Activated CD4-positive, alpha-beta T cell treated with anti-CD3 and anti-CD28 coated beads for 36 hours (primary cell): ENCODE results near the gene AP1S1. TPM values are rescaled to one million over a fixed set of nuclear protein-coding genes. Genes with fewer than 3 reads are reported as not detected.
"Not testable (repeated sequence)": the region's sequence is repeated elsewhere in the genome, so short reads cannot be mapped to it uniquely, and the experiment has no call there.

Experiments
- ATAC-seq: fragments of 200-7000 bp; cut with Tn5 transposase; one replicate; pipeline ENCODE4 v1.10.0; 2021; ENCODE audit warnings: mild to moderate bottlenecking, moderate library complexity
- CTCF ChIA-PET: fragments of 350-600 bp; sonication (Branson Sonifier 250); formaldehyde crosslinking; loops from one replicate; lab custom pipeline; 2021; ENCODE audit warnings: antibody characterized with exemption; lab: Charles Lee
- POLR2A ChIA-PET: fragments of 350-600 bp; sonication (Branson Sonifier 250); formaldehyde crosslinking; loops from one replicate; lab custom pipeline; 2021; ENCODE audit warnings: antibody characterized with exemption, inconsistent platforms; lab: Charles Lee
- DNase-seq: peaks from one replicate; pipeline ENCODE4 v3.0.0-alpha.2; 2020
- H3K27ac Mint-ChIP-seq: one replicate; pipeline ENCODE4 v1.8.0; 2021; ENCODE audit warnings: mixed read lengths
- H3K27me3 Mint-ChIP-seq: one replicate; pipeline ENCODE4 v1.8.0; 2021; ENCODE audit warnings: mixed read lengths
- H3K36me3 Mint-ChIP-seq: one replicate; pipeline ENCODE4 v1.8.0; 2021; ENCODE audit warnings: low read depth, mixed read lengths
- H3K4me1 Mint-ChIP-seq: one replicate; pipeline ENCODE4 v1.8.0; 2021; ENCODE audit warnings: mixed read lengths
- H3K4me3 Mint-ChIP-seq: one replicate; pipeline ENCODE4 v1.8.0; 2021; ENCODE audit warnings: mild to moderate bottlenecking, moderate library complexity, mixed read lengths
- H3K9me3 Mint-ChIP-seq: one replicate; pipeline ENCODE4 v1.8.0; 2021; ENCODE audit warnings: low read depth, mixed read lengths
- intact Hi-C, 2 experiments: fragments of 100-400 bp; cut with DNase I in 1 of 2; cut with micrococcal nuclease in 1 of 2; formaldehyde crosslinking; loops; one replicate each; pipeline versions ENCODE4 v1.14.2 to v1.15.1; 2022 to 2024; cut with DNase I, micrococcal nuclease
- total RNA-seq, 2 experiments: library from RNA; stranded (reverse); gene quantifications; one replicate each; pipeline ENCODE4 v1.2.3, GENCODE V29; 2021

The AP1S1 gene
- total RNA-seq, 2 experiments from 2014 or later: 33.7 to 43.0 TPM

GRCh38 chr7:101114492-101114891, 39.8 kb upstream of the AP1S1 start:
- ChIA-PET CTCF (interaction anchor here (0.9 kb wide), 1 partner anchor 29 kb away, joined by 4 read pairs; no protein-coding TSS in a partner anchor), POLR2A (no interaction called here)
- Mint-ChIP-seq H3K4me3 (no peak overlapping the region), H3K27ac (no peak overlapping the region), H3K4me1 (no peaks in the 10 kb centered on the region), H3K9me3 (no peaks in the 10 kb centered on the region), H3K36me3 (no peaks in the 10 kb centered on the region), H3K27me3 (peaks cover 7% of the 10 kb centered on the region)
- intact Hi-C loops: no loop called here
- no peak for ATAC-seq
- no peak for DNase-seq

DNA sequence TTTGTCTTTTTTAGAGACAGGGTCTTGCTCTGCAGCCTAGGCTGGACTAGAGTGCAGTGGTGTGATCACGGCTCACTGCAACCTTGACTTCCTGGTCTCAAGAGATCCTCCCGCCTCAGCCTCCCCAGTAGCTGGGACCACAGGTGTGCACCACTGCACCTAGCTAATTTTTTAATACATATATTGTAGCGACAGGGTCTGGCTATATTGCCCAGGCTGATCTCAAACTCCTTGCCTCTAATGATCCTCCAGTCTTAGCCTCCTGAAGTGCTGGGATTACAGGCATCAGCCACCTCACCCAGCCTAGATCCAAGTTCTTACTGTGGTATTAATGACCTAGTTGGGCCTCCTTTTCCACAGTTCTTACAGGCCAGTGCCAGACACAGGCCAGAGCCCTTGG, 39.1 kb upstream of the AP1S1 start:
- H3K27ac Mint-ChIP-seq: no peak overlapping the region
- peaks cover 10% of the 10 kb centered on the region for H3K27me3 Mint-ChIP-seq
- no peak for DNase-seq
- no peaks in the 10 kb centered on the region for H3K9me3 Mint-ChIP-seq
- no peak for ATAC-seq
- H3K4me1 Mint-ChIP-seq: no peaks in the 10 kb centered on the region
- no peak overlapping the region for H3K4me3 Mint-ChIP-seq
- no peaks in the 10 kb centered on the region for H3K36me3 Mint-ChIP-seq
- ChIA-PET CTCF (no interaction called here), POLR2A (no interaction called here)
- intact Hi-C loops: no loop called here

DNA sequence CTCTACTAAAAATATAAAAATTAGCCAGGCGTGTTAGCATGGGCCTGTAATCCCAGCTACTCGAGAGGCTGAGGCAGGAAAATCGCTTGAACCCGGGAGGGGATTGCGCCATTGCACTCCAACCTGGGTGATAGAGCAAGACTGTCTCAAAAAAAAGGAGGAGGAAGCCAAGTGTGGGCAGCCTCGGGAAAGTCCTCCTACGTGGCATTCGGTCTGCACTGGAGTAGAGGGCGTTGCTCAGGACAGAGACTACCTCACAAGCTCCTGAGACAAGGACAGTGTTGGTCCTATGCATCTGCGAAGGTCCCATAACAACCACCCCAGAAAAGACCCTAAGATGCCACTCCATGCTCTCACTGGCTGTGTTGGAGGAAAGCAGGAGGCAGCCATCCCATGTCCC, 37.4 kb upstream of the AP1S1 start:
- H3K4me3 Mint-ChIP-seq: no peak overlapping the region
- POLR2A ChIA-PET: no interaction called here
- DNase-seq (no peak), ATAC-seq (no peak)
- intact Hi-C loops: no loop called here
- CTCF ChIA-PET: no interaction called here
- no peak overlapping the region for H3K27ac Mint-ChIP-seq
- peaks cover 15% of the 10 kb centered on the region for H3K27me3 Mint-ChIP-seq
- peaks cover 1% of the 10 kb centered on the region for H3K4me1 Mint-ChIP-seq
- no peaks in the 10 kb centered on the region for H3K36me3 Mint-ChIP-seq
- H3K9me3 Mint-ChIP-seq: no peaks in the 10 kb centered on the region

DNA sequence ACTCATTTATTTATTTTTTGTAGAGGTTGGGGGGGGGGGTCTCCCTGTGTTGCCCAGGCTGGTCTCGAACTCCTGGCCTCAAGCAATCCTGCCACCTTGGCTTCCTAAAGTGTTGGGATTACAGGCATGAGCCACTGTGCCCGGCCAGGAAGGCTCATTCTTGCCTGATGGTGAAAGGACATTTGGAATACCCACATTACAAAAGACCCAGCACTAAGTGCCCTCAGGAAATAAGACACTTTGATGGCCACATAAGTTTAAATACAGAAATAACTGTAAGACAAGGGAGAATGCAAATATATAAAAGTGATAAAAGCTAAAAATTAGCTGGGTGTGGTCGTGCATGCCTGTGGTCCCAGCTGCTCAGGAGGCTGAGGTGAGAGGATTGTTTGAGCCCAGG, 35.4 kb upstream of the AP1S1 start:
- H3K27me3 Mint-ChIP-seq: peaks cover 31% of the 10 kb centered on the region
- ChIA-PET POLR2A (no interaction called here), CTCF (interaction anchor here (0.6 to 0.7 kb wide), 2 partner anchors 50 to 169 kb away, joined by 3 read pairs; no protein-coding TSS in a partner anchor)
- H3K27ac Mint-ChIP-seq: no peak overlapping the region
- no peaks in the 10 kb centered on the region for H3K36me3 Mint-ChIP-seq
- ATAC-seq (no peak), DNase-seq (no peak)
- H3K9me3 Mint-ChIP-seq: no peaks in the 10 kb centered on the region
- intact Hi-C loops: no loop called here
- peaks cover 9% of the 10 kb centered on the region for H3K4me1 Mint-ChIP-seq
- H3K4me3 Mint-ChIP-seq: no peak overlapping the region

- intact Hi-C loops: no loop called here
- Mint-ChIP-seq H3K9me3 (no peaks in the 10 kb centered on the region), H3K36me3 (no peaks in the 10 kb centered on the region), H3K4me1 (peaks cover 14% of the 10 kb centered on the region), H3K27me3 (peaks cover 35% of the 10 kb centered on the region), H3K4me3 (no peak overlapping the region), H3K27ac (no peak overlapping the region)
- no peak for ATAC-seq
- ChIA-PET CTCF (interaction anchor here (0.7 kb wide), 1 partner anchor 110 kb away, joined by 3 read pairs; no protein-coding TSS in a partner anchor), POLR2A (no interaction called here)
- DNase-seq: no peak
Observed at GRCh38 chr7:101119876-101120275, 34.4 kb upstream of the AP1S1 start.

GRCh38 chr7:101120315-101120714, 34.0 kb upstream of the AP1S1 start:
- Mint-ChIP-seq H3K4me1 (peaks cover 17% of the 10 kb centered on the region), H3K36me3 (no peaks in the 10 kb centered on the region), H3K4me3 (no peak overlapping the region), H3K27me3 (peaks cover 37% of the 10 kb centered on the region), H3K9me3 (no peaks in the 10 kb centered on the region), H3K27ac (no peak overlapping the region)
- ChIA-PET POLR2A (no interaction called here), CTCF (interaction anchor here (0.7 kb wide), 1 partner anchor 110 kb away, joined by 3 read pairs; no protein-coding TSS in a partner anchor)
- ATAC-seq (no peak), DNase-seq (no peak)
- intact Hi-C loops: no loop called here

DNA sequence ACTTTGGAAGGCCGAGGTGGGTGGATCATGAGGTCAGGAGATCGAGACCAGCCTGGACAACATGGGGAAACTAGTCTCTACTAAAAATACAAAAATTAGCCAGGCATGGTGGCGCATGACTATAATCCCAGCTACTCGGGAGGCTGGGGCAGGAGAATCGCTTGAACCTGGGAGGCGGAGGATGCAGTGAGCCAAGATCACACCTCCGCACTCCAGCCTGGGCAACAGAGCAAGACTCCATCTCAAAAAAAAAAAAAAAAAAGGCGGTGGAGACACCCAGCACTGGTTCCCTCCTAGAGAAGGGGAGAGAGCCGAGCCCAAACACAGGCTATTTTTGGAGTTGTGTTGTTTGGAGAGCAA, 32.7 kb upstream of the AP1S1 start:
- Mint-ChIP-seq H3K4me1 (peaks cover 25% of the 10 kb centered on the region), H3K27ac (peak overlapping the region; percentile 13), H3K27me3 (peaks cover 45% of the 10 kb centered on the region)
- POLR2A ChIA-PET, intact Hi-C loops, H3K9me3 Mint-ChIP-seq, DNase-seq, H3K4me3 Mint-ChIP-seq, ATAC-seq, H3K36me3 Mint-ChIP-seq: not testable (repeated sequence)
- CTCF ChIA-PET: interaction anchor here (1.6 to 2.2 kb wide), 2 partner anchors 22 to 44 kb away, joined by 5 to 9 read pairs; no protein-coding TSS in a partner anchor

GRCh38 chr7:101121991-101122932, 32.0 kb upstream of the AP1S1 start:
- ChIA-PET POLR2A (no interaction called here), CTCF (interaction anchor here (0.6 to 2.2 kb wide), 4 partner anchors 14 to 122 kb away, joined by 3 to 9 read pairs (median 4); no protein-coding TSS in a partner anchor)
- H3K36me3 Mint-ChIP-seq: no peaks in the 10 kb centered on the region
- peaks cover 51% of the 10 kb centered on the region for H3K27me3 Mint-ChIP-seq
- intact Hi-C loops: no loop called here
- DNase-seq (no peak), ATAC-seq (no peak)
- peak overlapping the region; percentile 28 for H3K4me3 Mint-ChIP-seq
- H3K9me3 Mint-ChIP-seq: no peaks in the 10 kb centered on the region
- peak overlapping the region; percentile 13 for H3K27ac Mint-ChIP-seq
- peaks cover 32% of the 10 kb centered on the region for H3K4me1 Mint-ChIP-seq

GRCh38 chr7:101122933-101123702, 31.2 kb upstream of the AP1S1 start:
- no peak overlapping the region for H3K27ac Mint-ChIP-seq
- POLR2A ChIA-PET: no interaction called here
- no peak overlapping the region for H3K4me3 Mint-ChIP-seq
- CTCF ChIA-PET: interaction anchor here (1.6 to 2.8 kb wide), 3 partner anchors 19 to 46 kb away, joined by 5 to 9 read pairs (median 8); no protein-coding TSS in a partner anchor
- intact Hi-C loops: no loop called here
- H3K27me3 Mint-ChIP-seq: peaks cover 56% of the 10 kb centered on the region
- no peak for ATAC-seq
- H3K9me3 Mint-ChIP-seq: no peaks in the 10 kb centered on the region
- DNase-seq: no peak
- H3K4me1 Mint-ChIP-seq: peaks cover 33% of the 10 kb centered on the region
- no peaks in the 10 kb centered on the region for H3K36me3 Mint-ChIP-seq

DNA sequence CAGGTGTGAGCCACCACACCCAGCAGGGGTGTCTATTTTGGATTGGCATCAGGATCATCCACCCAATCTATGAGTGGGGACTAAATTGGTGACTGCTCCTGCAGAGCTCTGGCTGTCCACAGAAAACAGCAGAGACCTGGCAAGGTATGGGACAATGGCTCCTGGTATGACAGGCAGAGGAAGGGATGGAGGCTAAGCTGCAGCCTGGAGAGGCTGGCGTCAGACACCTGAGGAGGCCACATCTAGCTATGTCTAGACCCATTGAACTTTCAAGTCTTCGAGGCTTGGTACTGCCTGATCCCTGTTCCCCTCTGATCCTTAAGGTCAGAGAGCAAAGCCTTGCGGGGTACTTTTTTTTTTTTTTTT, 30.6 kb upstream of the AP1S1 start:
- DNase-seq: no peak
- Mint-ChIP-seq H3K36me3 (no peaks in the 10 kb centered on the region), H3K27me3 (peaks cover 58% of the 10 kb centered on the region), H3K27ac (no peak overlapping the region), H3K4me1 (peaks cover 33% of the 10 kb centered on the region), H3K9me3 (no peaks in the 10 kb centered on the region), H3K4me3 (no peak overlapping the region)
- intact Hi-C loops: no loop called here
- ChIA-PET CTCF (interaction anchor here (0.7 to 2.8 kb wide), 3 partner anchors 18 to 347 kb away, joined by 3 to 9 read pairs (median 8); no protein-coding TSS in a partner anchor), POLR2A (no interaction called here)
- no peak for ATAC-seq

DNA sequence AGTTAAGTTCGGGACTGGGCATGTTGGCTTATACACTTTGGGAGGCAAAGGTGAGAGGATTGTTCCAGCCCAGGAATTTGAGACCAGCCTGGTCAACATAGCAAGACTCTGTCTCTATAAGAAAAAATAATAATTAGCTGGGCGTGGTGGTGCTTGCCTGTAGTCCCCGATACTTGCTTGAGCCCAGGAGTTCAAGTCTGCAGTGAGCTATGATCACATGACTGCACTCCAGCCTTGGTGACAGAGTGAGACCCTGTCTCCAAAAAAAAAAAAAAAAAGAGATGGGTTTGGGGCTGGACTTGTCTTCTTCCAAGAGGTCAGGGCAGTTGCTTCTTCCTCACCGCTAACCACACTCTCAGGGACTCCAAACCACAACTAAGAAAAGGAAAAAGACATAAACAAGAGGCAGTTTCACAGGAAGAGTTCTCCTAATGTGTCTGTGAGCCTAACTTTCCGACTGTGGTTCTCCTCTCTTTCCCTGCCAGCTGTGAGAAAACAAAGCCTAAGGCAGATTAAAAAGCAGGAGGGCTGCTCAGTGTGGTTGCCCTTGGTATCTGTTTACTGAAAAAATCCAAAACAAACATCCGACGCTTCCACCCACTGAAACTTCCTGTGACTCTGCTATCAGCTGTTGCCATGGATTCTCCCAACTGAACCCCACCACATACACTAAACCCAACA, 29.8 kb upstream of the AP1S1 start:
- H3K4me3 Mint-ChIP-seq: no peak overlapping the region
- no peak overlapping the region for H3K27ac Mint-ChIP-seq
- DNase-seq (no peak), ATAC-seq (no peak)
- ChIA-PET POLR2A (interaction anchor here (0.6 kb wide), 1 partner anchor 192 kb away, joined by 4 read pairs; no protein-coding TSS in a partner anchor), CTCF (interaction anchor here (0.7 to 2.8 kb wide), 5 partner anchors 13 to 347 kb away, joined by 3 to 10 read pairs (median 5); no protein-coding TSS in a partner anchor)
- peaks cover 56% of the 10 kb centered on the region for H3K27me3 Mint-ChIP-seq
- intact Hi-C loops: no loop called here
- H3K9me3 Mint-ChIP-seq: no peaks in the 10 kb centered on the region
- H3K36me3 Mint-ChIP-seq: no peaks in the 10 kb centered on the region
- H3K4me1 Mint-ChIP-seq: peaks cover 33% of the 10 kb centered on the region
